GM12874 (cell line): ENCODE data around the gene OPN4.

Experiments
- CTCF ChIP-seq: IDR thresholded peaks from 2 replicates; pipeline ENCODE4 v1.5.1; 2011; ENCODE audit warnings: low read depth, mild to moderate bottlenecking, control low read depth, low read length, moderate library complexity; ENCODE audit not compliant: insufficient read depth

The OPN4 gene

GRCh38 chr10:86630079-86630478 lies 24.3 kb upstream of the OPN4 start:
- TF ChIP-seq CTCF, result no peak

GRCh38 chr10:86632009-86632800 lies 22.1 kb upstream of the OPN4 start:
- TF ChIP-seq CTCF, result 0 out of 2 replicates have a peak, but pooled peaks have one; percentile 2

DNA sequence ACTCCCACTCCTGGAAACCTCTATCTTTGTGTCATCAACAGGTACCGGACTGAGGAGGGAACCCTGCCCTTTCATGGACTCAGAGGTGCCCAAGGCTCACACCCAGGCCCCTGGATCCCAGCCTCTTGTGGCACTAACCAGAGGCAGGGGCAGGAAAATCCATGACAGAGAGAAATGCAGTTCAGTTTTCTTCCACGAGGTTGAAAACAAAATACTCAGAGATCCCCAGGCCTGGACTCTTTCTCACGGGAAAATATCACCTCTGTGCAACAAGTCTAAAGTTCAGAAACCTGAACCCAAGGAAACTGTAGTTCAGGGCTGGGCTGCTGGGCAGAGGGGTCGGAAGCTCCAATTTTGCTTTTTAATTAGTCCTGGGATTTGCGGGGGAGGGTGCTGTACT lies 21.4 kb upstream of the OPN4 start:
- TF ChIP-seq CTCF, result no peak

DNA sequence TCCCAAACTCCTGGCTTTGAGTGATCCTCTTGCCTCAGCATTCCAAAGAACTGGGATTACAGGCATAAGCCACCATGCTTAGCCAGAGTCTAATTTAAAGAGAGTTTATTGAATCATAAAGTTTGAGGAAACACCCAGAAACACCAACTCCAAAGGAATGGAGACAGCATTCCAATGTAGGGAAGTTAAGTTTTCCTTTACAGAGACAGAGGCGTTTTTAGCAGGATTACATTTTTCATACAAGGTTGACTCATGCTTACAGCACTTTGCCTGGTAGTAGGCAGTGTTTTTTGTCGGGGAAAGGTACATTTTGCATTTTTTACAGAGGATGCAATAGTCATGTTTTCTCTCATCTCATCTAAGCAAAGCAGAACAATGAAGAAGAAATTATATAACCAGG lies 18.9 kb upstream of the OPN4 start:
- TF ChIP-seq CTCF, result no peak

DNA sequence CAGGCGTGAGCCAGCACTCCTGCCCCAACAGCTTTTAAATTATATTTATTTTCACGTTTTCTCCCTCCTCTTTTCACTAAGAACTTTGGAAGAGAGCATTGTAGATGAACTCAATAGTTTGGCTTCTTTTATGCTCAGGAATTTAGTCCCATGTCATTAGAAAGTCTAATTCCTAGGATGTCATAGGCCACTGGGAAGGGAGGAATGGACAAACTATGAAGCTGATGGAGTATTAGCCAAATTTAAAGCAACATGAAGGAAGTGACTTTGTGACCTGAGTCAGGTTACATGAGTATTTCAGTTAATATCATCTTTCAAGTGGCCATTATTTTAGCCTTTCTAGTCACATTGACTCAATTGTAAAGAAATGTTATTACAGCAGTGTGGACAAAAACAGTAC lies 18.0 kb upstream of the OPN4 start:
- TF ChIP-seq CTCF, result no peak

- TF ChIP-seq CTCF, result no peak
Observed at GRCh38 chr10:86642021-86642420, 12.3 kb upstream of the OPN4 start.

GRCh38 chr10:86642499-86642898 lies 11.8 kb upstream of the OPN4 start:
- no peak for TF ChIP-seq CTCF
